GM12801 (cell line): ENCODE measurements around the gene PSMC5.

Experiments
- CTCF ChIP-seq: IDR thresholded peaks from one replicate; pipeline ENCODE4 v1.5.1; 2011; ENCODE audit warnings: control low read depth; ENCODE audit not compliant: insufficient read length; ENCODE audit errors: extremely low read depth

The PSMC5 gene

DNA sequence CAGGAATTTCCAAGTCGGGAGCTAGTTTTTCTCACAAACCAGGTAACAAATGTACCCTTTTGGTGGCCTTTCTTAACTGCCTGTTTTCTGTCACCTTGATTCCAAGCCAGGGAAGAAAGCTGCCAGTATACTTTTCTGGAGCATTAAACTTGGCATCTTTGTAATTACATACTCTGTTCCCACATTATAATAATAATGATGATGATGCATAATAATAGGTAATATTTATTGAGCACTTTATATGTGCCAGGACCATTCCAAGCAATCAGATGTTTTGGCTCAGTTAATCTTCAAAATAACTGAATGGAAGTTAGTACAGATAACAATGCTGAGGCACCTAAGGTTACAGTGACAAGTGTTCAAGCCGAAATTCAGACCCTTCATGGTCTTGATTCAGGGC, 11.1 kb upstream of the PSMC5 start:
- no peak for TF ChIP-seq CTCF

DNA sequence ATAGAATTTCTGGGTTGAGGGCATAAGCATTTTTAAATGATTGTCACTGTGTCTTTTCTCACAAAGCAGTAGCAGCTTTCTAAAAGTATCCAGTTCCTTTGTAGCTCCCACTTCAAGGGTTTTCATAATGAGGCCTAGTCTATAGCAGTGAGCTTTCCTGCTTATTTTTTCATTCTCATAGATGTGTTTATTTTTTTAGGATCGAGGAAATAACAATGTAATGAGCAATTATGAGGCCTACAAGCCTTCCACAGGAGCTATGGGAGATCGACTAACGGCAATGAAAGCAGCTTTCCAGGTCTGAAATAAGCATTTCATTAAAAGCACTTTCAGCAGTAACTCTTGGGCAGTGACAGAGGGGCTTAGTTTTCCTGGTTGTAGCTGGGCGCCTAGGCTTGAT, 10.6 kb upstream of the PSMC5 start:
- TF ChIP-seq CTCF: no peak

DNA sequence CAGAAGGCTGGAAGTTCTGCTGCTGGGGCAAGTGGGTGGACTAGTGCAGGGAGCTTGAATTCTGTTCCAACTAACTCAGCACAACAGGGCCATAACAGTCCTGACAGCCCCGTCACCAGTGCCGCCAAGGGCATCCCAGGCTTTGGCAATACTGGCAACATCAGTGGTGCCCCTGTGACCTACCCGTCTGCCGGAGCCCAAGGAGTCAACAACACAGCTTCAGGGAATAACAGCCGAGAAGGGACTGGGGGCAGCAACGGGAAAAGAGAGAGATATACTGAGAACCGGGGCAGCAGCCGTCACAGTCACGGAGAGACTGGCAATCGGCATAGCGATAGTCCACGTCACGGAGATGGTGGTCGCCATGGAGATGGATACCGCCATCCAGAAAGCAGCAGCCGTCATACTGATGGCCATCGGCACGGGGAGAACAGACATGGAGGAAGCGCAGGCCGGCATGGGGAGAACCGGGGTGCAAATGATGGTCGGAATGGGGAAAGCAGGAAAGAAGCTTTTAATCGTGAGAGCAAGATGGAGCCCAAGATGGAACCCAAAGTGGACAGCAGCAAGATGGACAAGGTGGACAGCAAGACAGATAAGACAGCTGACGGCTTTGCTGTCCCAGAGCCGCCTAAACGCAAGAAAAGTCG, 9.4 kb upstream of the PSMC5 start:
- TF ChIP-seq CTCF: no peak

DNA sequence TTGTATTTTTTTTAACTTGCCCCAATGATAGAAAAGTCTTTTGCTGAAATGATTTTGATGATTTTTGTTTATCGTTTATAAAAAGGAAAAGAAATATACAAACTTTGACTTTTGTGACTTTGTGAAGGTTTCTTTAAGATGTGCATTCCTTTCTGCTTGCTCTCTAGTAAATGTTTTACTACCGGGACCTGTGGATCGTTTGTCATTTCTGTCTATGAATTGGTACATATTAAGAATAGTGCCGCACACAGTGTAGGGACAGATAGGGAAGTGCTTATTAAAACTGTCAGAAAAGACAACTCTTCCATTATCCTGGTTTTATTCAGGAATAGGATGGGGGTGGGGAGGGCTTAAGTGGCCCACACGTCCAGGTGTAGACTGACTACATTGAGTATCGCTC, 8.1 kb upstream of the PSMC5 start:
- TF ChIP-seq CTCF: no peak

DNA sequence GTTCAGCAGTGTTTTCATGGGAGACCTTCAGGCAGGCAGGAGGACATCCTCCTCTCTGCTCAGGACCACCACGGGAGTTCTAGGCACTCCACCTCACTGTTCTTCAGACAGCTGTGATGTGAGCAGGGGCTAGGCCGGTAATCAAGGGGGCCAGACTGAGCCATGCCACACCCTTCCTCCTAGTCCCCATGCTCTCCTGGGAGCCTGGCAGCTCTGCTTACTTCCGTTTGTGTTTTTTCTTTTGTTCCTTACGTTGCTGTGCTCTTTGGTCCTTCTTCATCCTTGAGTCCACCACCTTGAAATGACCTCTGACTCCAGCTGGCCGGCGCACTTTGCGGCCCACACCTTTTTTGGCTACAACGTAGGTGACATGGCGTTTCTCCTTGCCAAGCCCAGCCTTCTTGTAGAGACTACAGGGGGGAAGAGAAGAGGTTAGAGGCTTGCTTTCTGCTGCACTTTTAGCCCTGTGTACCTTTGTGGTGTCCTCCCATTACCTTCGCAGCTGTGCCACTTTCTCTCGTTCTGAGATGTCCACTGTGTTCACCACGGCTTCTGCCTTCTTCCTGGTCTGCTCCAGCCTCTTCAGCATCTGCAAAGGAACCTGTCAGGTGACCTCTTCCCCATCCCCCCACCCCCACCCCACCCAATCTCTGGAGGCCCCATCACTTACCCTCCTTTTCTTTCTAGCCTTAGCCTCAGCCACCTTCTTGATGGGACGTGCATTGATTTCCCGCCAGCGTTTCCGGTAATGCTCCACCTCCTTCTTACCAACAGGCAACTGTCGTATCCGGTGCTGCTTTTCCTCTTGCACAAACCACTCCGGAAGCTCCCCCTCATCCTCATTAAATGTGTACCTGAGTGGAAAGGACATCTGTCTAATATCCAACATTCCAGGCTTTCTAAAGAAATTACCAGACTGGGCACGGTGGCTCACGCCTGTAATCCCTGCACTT, 7.4 kb upstream of the PSMC5 start:
- TF ChIP-seq CTCF: no peak

DNA sequence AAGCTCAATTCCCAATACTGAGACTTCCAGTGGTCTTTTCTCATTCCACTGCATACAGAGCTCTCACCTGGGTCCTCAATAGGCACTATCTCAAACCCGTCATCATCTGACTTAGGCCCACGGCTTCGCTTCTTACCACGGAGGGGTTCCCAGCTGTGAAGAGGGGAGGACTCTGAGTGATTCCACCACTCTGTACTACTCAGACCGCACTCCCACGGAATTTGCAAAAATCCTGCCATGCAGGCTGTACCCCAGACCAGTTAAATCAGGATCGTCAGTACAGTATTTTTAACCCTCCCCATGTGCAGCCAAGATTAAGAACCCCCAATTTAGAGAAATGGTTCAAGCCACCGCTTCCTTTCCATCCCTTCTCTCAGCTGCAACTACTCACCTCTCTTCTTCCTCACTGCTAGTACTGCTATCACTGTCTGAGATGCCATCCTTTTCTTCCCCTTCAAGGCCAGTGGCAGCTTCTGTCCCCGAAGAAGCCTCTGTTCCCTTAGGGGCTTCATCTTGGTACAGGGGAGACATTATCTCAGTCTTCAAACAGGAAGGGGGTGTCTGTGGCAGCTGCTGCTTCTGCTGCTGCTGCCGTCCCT, 6.2 kb upstream of the PSMC5 start:
- no peak for TF ChIP-seq CTCF

GRCh38 chr17:63821804-63822203, 5.4 kb upstream of the PSMC5 start:
- TF ChIP-seq CTCF: no peak
